ENCODE measurements around the gene STK38L.
"Not testable (repeated sequence)": the region's sequence is repeated elsewhere in the genome, so short reads cannot be mapped to it uniquely, and the experiment has no call there.

Gene STK38L

DNA sequence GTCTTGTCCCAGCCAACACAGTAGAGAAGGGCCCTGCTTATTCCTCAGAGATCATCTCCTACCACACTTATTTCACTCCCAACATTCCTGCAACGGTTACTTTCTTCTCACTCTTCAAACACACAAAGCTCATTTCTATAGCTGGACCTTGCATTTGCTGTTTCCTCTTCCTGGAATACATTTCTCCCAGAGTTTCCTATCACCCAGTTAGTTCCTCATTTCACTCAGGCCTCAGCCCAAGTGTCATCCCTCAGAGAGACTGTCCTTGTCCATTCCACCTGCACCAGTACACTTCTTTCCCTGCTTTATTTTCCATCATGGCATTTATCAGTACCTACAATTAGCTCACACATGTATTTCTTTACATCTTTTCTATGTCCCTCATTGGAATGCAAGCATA lies 14.7 kb upstream of the STK38L start:
- DNase-seq: no peak

DNA sequence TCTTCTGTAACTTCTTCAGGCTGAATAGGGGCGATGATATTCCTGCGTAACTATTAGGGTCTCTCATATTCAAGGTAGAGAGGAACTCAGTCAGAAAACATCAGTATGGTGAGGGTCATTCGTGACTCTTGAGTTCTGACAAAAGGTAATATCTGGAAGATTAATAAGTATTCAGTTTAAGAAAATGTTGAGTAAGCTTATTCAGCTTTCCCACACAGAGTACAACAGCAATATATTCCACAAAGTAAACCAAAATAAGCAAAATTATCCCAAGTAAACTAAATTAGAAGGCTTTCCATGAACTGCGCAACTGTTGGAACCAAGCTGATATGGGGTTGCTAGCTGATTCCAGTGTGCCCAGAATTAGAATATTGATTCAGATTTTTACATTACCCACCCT lies 12.7 kb upstream of the STK38L start:
- DNase-seq: not testable (repeated sequence)

DNA sequence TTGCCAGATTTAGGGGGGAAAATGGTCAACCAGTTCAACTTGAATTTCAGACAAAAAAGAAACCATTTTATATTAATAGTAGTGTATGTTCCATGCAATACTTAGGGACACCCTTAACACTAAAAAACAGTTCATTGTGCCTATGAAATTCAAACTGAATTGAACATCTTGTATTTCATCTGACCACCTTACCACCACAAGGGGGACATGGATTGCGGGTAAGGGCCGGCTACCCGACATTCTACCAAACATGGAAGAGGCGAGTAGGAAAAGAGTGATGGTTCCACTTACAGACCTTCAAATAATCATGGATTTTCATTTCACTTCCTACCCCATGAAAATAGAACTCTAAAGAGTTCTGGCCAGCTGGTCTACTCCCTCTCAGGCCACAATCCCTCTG lies 10.3 kb upstream of the STK38L start:
- DNase-seq: no peak

DNA sequence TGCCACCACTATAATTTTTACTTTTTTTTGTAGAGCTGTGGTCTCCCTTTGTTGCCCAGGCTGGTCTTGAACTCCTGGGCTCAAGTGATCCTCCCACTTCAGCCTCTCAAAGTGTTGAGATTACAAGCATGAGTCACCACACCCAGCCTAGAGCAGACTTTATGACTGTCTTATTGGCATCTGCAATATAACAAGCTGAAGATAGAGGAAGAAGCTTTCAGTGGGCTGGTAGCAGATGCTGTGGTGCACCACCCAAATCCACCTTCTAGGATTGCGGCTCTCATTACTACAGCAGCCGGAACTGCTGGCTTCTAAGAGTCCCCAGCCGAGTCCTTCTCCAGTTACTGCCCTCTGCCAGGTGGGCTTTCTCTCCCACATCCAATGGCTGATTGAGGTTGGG lies 7.6 kb upstream of the STK38L start:
- peak; percentile 24 for DNase-seq

DNA sequence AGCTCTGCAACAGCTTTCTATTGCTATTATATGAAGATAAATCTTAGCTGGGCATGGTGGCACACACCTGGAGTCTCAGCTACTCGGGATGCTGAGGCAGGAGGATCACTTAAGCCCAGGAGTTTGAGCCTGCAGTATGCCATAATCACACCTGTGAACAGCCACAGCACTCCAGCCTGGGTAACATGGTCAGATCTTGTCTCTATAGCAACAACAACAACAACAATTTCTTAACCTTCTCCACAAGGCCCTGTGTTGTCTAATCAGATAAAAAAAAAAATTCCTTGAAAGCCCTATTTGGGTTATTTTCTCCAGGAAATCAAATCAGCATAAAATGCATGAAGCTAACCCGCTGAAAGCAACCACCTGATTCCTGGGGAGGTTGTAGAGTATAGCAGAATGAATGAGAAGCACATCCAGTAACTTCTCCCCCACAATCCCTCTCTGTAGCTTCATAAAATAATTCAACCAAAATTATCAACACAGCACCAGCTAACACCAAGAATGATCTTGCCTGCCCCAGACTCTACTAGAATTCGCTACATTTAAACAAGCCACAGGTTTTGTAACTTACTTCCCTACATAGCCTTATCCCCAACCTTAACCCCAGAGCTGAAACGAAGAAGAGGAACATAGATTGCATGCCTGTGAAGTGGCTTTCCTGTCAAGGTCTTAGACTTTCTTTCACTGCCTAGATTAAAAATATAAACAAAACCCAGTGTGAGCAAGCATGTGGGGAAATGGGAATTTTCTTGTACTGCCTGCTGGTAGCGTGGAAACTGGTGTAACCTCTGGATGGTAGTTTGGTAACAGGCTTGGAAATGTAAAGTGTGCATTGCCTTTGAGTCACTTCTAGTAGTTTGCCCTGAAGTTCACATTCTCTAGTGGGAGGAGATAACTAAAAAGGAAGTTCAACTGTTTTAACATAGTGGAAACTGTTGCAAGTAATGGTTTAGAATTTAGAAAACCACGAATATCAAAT lies 6.0 kb upstream of the STK38L start:
- no peak for DNase-seq

DNA sequence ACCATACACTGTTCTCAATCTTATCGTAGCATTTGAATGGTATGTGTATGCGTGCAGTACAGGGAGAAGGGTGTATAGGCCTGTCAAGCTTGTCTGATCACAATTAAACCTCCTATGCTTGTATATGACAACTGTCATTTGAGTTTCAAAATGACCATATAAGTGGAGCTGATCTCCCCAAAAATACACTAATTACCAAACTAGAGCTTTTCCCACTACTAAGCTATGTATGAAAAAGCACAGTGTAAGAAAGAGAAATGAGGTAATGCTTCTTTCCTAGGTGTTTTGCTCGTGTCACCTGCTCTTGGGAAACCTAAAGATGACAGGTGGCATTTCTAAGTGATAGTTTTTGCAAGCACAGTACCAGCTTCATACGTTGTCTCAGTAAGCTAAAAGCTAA lies 1.1 kb upstream of the STK38L start:
- DNase-seq: peak; percentile 32

DNA sequence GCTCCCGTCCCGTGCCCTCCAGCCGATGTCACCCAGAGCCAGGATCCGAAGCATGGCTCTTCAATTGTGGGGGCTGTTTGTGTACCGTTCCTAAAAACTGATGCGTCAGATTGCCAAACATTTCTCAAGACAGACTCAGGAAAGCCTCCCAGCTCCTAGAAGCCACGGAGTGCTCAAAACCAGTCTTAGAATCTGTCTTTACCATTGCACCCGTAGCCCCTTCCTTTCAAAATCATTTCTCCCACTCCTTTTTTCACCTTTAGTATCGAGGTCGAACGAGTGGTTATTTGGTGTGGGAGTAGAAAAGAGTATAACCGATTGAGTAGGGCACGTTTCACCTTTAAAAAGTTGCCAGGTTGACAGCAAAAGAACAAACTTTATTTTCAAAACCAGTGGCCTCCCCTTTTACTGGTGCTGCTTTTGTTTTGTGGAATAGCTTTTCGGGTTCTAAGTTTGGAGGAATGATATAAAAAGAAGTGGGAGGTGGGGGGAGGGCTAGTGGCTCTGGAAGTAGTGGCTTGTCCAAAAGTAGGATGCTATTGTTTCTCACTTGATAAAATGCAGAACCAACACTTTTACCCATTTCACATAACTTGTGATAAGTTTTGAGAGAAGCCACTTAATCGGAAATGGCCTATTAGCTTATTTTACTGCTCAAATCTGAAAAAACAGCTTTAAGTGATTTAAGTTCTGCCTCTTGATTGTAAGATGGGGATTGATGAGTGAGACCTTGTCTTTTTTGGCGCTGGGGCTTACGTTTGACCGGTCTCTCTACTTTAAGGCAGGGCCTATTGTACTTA lies 803 bp downstream of the STK38L start:
- DNase-seq: no peak

DNA sequence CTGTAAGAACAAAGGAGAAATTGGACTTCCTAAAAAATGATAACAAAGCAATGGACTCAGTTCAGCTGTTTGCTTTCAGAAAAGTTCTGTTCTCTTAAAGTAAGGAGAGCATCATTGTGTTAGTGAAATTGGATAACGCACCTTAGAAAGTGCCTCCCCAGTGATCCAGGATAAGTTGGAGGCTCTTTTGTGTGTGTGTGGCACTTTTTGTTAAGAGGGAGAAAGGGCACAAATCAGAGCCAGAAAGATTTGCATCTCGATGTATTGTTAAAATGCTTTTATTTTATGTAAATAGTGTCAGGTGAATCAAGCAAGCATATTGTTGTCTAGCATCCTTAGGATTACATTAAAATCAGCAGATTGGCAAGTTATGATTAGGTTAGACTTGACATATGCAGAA lies 2.1 kb downstream of the STK38L start:
- no peak for DNase-seq

DNA sequence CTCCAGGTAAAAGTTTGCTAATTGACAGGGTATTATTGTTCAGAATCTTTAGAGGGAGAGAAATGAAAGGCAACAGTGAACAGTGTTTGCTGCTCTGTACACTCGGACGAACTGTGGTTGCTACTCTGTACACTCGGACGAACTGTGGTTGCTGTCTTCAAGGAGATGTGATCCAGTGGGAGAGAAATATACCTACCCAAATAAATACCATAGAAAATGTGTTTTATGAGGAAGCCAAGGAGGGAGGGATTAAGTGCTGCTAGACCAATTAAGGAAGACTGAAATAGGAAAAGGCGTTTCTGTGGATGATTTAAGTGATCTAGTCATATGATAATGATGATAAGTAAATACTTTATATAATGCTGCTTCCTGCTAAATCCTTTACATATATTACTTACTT lies 2.7 kb downstream of the STK38L start:
- DNase-seq: no peak

DNA sequence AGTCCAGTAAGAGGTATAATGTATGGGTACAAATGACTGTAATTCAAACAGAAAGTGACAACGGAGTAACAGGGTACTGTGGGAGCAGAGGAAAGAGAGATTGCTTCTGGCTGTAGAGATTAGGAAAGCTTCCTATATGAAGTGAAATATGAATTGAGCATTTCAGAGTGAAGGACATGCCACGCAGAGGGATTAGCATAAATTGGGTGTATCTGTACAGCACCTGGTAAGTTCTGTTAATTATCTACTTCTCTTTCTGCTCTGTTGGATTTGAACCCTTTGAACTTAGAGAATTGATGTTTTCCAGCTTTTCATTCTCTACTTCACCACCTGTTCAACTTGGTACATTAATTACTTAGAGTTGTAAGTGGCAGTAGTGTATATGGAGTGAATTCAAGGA lies 8.8 kb downstream of the STK38L start:
- no peak for DNase-seq

DNA sequence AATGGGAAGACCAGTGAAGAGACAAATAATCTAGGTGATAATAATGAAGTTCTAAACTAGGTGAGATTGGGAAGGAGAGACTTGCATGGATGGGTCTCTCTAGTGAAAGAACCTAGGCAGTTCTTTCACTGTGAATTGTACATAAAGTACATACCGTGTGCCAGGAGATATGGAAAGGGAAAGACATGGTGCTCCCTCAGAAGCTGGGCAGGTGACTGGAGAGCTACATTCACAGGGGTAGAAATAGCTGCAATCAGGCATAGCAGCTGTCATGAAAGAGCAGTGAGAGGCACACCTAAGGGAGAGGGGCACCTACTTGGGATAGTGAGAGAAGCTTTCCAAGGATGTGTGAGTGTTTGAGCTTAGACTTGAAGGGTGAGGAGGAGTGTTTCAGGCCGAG lies 9.3 kb downstream of the STK38L start:
- no peak for DNase-seq

DNA sequence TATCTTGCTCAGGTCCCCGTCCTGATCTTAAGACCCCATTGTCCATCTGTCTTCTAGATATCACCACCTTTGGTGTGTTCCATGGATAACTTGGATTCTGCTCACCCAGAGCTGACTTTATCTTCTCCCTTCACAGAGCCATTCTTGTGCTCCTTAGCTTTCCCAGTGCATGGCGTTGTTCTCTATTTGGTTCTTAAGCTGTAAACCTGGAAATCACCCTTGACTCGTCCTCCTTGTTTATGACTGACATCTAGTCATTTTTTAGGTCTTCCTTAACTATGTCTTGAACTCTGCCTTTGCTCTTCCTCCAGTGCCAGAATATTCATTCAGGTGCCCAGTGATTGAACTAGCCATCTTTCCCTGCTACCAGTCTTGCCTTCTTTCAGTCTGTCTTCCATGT lies 11.7 kb downstream of the STK38L start:
- no peak for DNase-seq

DNA sequence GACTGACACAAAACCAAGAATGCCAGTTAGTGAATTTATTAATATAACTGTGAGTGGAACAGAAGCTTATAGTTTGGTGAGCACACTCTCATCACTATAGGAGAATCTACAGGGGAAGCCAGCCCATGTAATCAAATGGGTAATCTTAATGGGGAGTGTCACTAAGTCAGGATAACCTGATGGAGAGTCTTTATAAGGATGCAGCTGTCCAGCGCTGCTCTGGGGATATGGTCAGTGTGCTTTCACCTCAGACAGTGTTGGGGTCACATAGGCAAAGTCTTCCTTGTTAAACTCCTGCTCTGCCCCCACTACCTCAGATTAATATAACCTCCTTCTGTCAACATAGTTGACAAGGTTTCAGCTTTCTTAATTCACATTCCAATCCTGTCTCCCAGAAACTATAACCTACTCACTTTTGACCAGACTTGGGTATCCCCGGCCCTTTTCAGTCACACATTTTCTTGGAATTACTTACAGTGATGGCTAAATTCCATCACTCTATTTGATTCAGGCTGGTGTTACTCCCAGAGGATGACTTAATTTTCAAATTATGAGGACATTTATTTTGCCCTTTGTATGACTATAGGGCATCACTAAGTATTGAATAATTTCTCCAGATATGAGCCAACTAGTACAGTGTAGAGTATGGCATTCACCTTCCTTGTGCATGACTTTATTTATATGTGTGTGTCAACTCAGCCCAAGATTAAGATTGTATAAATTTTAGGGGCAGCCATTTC lies 13.2 kb downstream of the STK38L start:
- no peak for DNase-seq

DNA sequence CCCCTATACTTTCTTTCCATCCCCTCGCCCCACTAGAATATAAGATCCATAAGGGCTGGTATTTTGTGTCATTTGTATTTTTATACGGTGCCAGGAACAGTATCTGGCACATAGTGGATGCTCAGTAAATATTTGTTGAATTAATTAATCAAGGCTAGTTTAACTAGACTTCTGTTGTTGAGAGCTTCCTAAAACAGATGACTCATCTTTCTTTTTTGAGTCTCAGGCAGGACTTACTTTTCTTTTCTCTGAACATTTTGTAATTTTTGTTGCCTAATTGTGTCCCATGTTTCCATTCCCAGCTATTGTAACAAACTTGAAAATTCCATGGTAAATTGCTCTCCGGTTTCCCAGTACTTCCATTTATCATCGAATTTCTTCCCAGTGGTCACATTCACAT lies 16.7 kb downstream of the STK38L start:
- DNase-seq: no peak

DNA sequence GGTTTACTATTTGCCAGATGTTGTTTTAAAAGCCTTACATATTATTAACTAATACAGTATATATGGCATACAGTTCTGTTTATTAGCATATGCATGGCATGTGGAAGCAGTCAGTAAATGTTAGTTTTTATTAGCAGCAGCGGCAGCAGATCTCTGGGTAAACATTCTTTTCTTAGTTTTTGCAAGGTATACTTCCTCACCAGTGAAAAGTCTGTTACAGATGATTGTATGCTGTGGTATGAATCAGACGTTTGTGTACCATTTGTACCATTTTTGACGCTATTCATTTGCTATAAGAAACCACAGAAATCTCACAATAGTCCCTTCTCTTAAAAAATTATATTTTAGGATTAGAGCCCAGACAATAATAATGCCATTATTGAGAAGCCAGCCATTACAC lies 17.8 kb downstream of the STK38L start:
- no peak for DNase-seq

DNA sequence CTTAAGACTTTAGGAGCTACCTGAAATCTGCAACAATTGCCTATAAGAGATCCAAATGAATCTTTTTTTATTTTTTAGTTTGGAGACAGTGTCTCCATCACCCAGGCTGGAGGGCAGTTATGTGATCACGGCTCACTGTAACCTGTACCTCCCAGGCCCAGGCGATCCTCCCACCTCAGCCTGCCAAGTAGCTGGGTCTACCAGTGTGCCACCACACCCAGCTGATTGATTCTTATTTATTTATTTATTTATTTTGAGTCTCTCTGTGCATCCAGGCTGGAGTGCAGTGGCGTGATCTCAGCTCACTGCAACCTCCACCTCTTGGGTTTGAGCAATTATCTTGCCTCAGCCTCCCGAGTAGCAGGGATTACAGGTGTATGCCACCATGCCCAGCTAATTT lies 26.1 kb downstream of the STK38L start:
- no peak for DNase-seq

DNA sequence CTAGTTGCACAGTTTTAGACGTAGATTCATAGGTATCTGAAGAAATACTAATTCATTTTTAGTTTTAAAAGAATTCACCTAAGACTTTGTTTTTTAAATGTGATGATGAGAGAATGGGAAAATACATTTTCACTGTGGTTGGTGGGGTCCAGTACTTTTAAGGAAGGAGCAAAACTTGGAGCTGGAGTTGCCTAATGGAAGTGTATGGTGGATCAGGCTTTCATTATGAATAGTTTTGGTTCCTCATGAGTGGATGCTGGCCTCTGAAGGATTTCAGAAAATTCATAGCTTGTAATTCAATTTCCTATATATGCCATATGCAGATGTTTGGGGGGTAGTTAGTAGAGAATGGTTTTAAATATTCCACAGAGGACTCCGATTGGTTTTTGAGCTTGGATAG lies 27.1 kb downstream of the STK38L start:
- DNase-seq: no peak

DNA sequence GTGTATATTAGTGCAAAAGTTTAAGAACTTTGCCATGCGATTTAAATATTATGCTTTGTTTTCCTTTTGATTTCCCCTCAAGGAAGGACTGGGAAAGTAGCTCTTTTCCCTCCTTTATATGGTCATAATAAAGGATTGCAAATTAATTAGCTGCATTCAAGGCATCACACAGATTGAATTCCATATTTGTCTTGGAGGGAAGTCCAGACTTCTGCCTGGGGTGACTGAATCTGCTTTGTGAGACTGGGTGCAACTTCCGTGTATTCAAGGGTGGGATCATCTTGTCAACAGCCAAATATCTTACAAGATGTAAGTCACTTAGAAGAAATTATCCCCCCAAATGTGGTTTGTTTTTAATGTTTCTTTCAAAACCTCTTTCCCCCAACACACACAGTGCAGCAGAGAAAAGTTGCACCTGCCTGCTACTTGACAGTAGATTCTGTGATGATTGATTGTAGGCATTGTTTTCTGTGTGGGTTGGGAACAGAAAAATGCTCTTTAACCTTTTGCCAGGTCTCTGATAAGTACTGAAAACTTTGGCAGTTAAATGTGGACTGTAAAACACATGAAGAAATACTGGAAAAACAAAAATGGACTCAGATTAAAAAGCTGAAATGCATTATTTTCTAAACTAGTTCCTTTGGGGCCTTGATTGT lies 28.4 kb downstream of the STK38L start:
- no peak for DNase-seq

DNA sequence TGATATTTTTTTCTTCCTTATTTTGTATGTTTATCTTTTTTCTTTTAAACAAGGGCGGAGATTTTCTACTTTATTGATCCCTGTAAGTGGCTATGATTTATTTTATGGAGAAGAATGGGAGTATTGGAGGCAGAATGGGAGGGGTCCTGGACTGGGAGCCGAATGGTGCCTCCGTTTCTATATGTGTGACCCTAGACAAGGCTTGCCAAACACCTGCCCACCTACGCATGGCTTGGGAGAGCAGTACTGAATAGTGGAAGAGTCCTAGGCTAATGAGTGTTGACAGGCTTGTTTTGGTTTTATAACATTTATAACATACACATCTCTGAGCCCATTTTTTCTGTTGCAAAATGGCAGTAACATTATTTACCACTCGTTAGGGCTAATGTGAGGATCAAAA lies 29.0 kb downstream of the STK38L start:
- no peak for DNase-seq

DNA sequence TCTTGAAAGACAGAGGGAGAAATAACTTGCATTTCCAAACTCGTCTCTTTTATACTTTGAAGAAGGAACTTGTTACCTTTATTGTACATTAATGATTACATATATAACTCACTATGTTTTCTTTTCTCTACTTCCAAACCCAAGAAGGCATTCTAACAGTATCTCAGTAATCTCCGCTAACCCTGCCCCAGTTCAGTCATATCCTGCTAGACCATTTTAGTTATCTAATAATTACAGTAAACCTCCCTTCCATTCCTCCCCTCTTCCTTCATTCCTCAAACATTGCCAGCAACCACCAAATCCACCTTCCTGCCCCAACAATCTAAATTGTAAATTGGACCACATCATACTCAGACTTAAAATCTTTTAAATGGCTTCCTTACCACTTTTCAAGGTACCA lies 30.6 kb downstream of the STK38L start:
- no peak for DNase-seq

DNA sequence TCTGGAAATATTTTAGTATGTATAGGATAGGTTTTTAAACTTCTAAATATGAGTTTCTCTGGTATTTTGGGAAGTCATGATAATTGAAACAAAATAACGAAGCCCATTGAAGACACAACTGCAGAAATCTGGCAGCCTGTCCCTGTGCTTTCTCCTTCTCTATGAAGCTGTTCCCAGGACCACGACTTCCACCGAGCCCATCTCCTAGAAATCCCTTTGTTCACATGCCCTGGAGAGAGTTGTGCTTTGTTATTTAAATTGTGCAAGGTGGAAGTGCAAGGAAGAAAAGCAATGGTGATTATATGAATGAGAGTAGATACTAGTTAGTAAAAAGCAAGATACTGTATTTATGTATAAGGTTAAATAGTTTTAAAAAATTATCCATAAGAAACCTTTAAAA lies 32.2 kb downstream of the STK38L start:
- no peak for DNase-seq

DNA sequence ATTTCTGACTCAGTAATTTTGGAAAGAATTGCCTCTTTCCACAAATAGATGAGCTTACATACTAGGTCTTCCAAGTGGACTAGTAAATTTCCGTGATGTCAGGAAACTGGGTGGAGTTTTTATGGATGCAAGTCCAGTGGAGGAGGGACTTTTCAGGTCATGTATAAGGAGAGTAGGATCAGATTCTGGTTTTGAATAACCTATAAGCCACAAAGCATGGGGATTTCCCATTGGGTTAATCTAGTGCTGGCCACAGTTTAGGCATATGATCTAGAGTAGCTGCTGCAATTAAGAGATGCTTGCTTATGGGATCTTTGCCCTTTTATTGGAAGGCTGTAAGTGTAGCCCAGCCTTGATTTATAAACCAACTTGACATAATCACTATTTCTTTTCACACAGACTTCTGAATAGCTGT lies 33.8 kb downstream of the STK38L start:
- DNase-seq: peak; percentile 61

DNA sequence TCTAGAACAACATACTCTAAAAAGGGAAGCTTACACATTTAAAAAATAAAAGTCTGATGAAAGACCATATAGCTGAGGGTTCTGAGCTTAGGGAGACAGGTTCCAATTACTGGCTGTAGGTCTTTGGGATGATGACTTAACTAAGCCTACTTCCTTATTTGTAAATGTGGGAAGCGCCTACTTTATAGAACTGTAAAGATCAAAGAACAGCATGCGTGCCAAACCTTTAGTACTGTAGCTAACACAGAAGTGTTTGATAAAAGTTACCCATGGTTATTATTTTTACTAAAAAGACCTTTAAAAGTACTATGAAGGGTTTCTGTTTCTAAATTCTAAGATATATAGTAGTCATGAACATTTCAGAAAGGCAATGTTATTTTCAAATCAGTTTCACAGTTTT lies 35.7 kb downstream of the STK38L start:
- no peak for DNase-seq
